CD8-positive, alpha-beta memory T cell (primary cell): ENCODE data around the gene ABHD14A. TPM values are rescaled to one million over a fixed set of nuclear protein-coding genes. Genes with fewer than 3 reads are reported as not detected.

Experiments
- CTCF ChIA-PET: fragments of 350-600 bp; sonication (Branson Sonifier 250); formaldehyde crosslinking; loops from one replicate; lab custom pipeline; 2021; ENCODE audit warnings: antibody characterized with exemption; lab: Charles Lee
- POLR2A ChIA-PET: fragments of 350-600 bp; sonication (Branson Sonifier 250); formaldehyde crosslinking; loops from one replicate; lab custom pipeline; 2021; ENCODE audit warnings: antibody characterized with exemption; lab: Charles Lee
- DNase-seq, 5 donors: peaks; one replicate each; pipeline versions ENCODE4 v3.0.0 to v3.0.0-alpha.2; 2020 to 2022; ENCODE audit warnings: mixed read lengths in 1 of 5
- H3K27ac ChIP-seq: one replicate; pipeline ENCODE4 v1.7.0; 2013; ENCODE audit warnings: low read depth, mild to moderate bottlenecking, low read length, moderate library complexity
- H3K27me3 ChIP-seq: 2 replicates; pipeline ENCODE4 v1.7.0; 2013; ENCODE audit warnings: low read length, mild to moderate bottlenecking; ENCODE audit not compliant: insufficient read depth, poor library complexity, severe bottlenecking
- H3K36me3 ChIP-seq: 2 replicates; pipeline ENCODE4 v1.7.0; 2013; ENCODE audit warnings: mild to moderate bottlenecking, low read length, moderate library complexity; ENCODE audit not compliant: insufficient read depth
- H3K4me1 ChIP-seq: 2 replicates; pipeline ENCODE4 v1.7.0; 2013; ENCODE audit warnings: mild to moderate bottlenecking, low read length, moderate library complexity; ENCODE audit not compliant: insufficient read depth
- H3K4me3 ChIP-seq: 2 replicates; pipeline ENCODE4 v1.7.0; 2013; ENCODE audit warnings: mild to moderate bottlenecking, low read length
- H3K9me3 ChIP-seq: 2 replicates; pipeline ENCODE4 v1.7.0; 2013; ENCODE audit warnings: mild to moderate bottlenecking, low read length
- H3K27ac Mint-ChIP-seq, 8 donors: one replicate each; pipeline ENCODE4 v1.8.0; 2020 to 2021; ENCODE audit warnings: mixed read lengths in 8 of 8, mild to moderate bottlenecking in 6 of 8, inconsistent platforms in 3 of 8, moderate library complexity in 3 of 8
- H3K27me3 Mint-ChIP-seq, 2 donors: one replicate each; pipeline ENCODE4 v1.8.0; 2020 to 2021; ENCODE audit warnings: mixed read lengths in 2 of 2, mild to moderate bottlenecking in 1 of 2, moderate library complexity in 1 of 2
- H3K36me3 Mint-ChIP-seq, 3 donors: one replicate each; pipeline ENCODE4 v1.8.0; 2020 to 2021; ENCODE audit warnings: mixed read lengths in 3 of 3, inconsistent platforms in 1 of 3, mild to moderate bottlenecking in 1 of 3
- H3K4me1 Mint-ChIP-seq, 3 donors: one replicate each; pipeline ENCODE4 v1.8.0; 2020 to 2021; ENCODE audit warnings: mixed read lengths in 3 of 3, inconsistent platforms in 1 of 3, mild to moderate bottlenecking in 1 of 3
- H3K4me3 Mint-ChIP-seq, 7 donors: one replicate each; pipeline ENCODE4 v1.8.0; 2020 to 2021; ENCODE audit warnings: mixed read lengths in 7 of 7, mild to moderate bottlenecking in 6 of 7, moderate library complexity in 4 of 7, inconsistent platforms in 2 of 7
- H3K9me3 Mint-ChIP-seq, 5 donors: one replicate each; pipeline ENCODE4 v1.8.0; 2020 to 2022; ENCODE audit warnings: mixed read lengths in 5 of 5, mild to moderate bottlenecking in 3 of 5, moderate library complexity in 2 of 5, inconsistent platforms in 1 of 5
- polyA plus RNA-seq: library from polyadenylated mRNA; unstranded; fragments of 300-500 nt; fragmentation: Illumina TruSeq; gene quantifications from one replicate; pipeline ENCODE4 v1.2.3, GENCODE V29; 2021
- total RNA-seq, 2 experiments: library from RNA; stranded (reverse); gene quantifications; one replicate each; pipeline ENCODE4 v1.2.3, GENCODE V29; 2021

Gene ABHD14A
- total and polyA plus RNA-seq, 3 experiments from 2014 or later: 14.4 to 117 (median 16.0) TPM

GRCh38 chr3:51943451-51944391 is 31.1 kb upstream of the ABHD14A start:
- Histone ChIP-seq H3K9me3 (no peaks in the 10 kb centered on the region), H3K27me3 (no peaks in the 10 kb centered on the region), H3K4me3 (no peak overlapping the region), H3K27ac (no peak overlapping the region), H3K4me1 (peaks cover 30% of the 10 kb centered on the region), H3K36me3 (no peaks in the 10 kb centered on the region)
- Mint-ChIP-seq H3K27ac (peak overlapping the region in 6 of 8 donors; percentile 38 to 92 (median 74)), H3K36me3 (peaks cover 0 to 17% (median 4%) of the 10 kb centered on the region in 3 donors), H3K27me3 (no peaks in the 10 kb centered on the region), H3K4me1 (peaks cover 21 to 44% (median 27%) of the 10 kb centered on the region in 3 donors), H3K4me3 (peak overlapping the region; percentile 24 to 89 (median 34)), H3K9me3 (no peaks in the 10 kb centered on the region)
- CTCF ChIA-PET: interaction anchor here (1.0 to 6.2 kb wide), 10 partner anchors 10 to 247 kb away, joined by 3 to 65 read pairs (median 6); partner anchors contain the start of genes ABHD14A, ABHD14B, ACY1 and RPL29
- DNase-seq: no peak
- POLR2A ChIA-PET: interaction anchor here (0.5 to 1.7 kb wide), 4 partner anchors 24 to 1842 kb away, joined by 3 to 7 read pairs (median 6); partner anchors contain the start of genes ABHD14B and RPL29

GRCh38 chr3:51944451-51945021 is 30.3 kb upstream of the ABHD14A start:
- Histone ChIP-seq H3K9me3 (no peaks in the 10 kb centered on the region), H3K4me3 (no peak overlapping the region), H3K27ac (no peak overlapping the region), H3K4me1 (peaks cover 30% of the 10 kb centered on the region), H3K36me3 (no peaks in the 10 kb centered on the region), H3K27me3 (no peaks in the 10 kb centered on the region)
- ChIA-PET POLR2A (interaction anchor here (0.5 kb wide), 1 partner anchor 1843 kb away, joined by 4 read pairs; no protein-coding TSS in a partner anchor), CTCF (interaction anchor here (1.2 to 6.2 kb wide), 2 partner anchors 28 to 246 kb away, joined by 3 to 65 read pairs; partner anchors contain the start of genes ABHD14A and ABHD14B)
- peak overlapping the region in 2 of 7 donors; percentile 48 to 59 for H3K4me3 Mint-ChIP-seq
- H3K27ac Mint-ChIP-seq: no peak overlapping the region
- no peaks in the 10 kb centered on the region for H3K27me3 Mint-ChIP-seq
- H3K9me3 Mint-ChIP-seq: no peaks in the 10 kb centered on the region
- DNase-seq: no peak
- H3K4me1 Mint-ChIP-seq: peaks cover 16 to 38% (median 21%) of the 10 kb centered on the region in 3 donors
- H3K36me3 Mint-ChIP-seq: peaks cover 0 to 11% (median 4%) of the 10 kb centered on the region in 3 donors

- Mint-ChIP-seq H3K27ac (no peak overlapping the region), H3K4me1 (peaks cover 16 to 33% (median 17%) of the 10 kb centered on the region in 3 donors), H3K36me3 (peaks cover 0 to 11% (median 4%) of the 10 kb centered on the region in 3 donors), H3K9me3 (no peaks in the 10 kb centered on the region), H3K27me3 (no peaks in the 10 kb centered on the region), H3K4me3 (no peak overlapping the region)
- ChIA-PET CTCF (interaction anchor here (1.0 to 6.2 kb wide), 3 partner anchors 10 to 246 kb away, joined by 3 to 65 read pairs (median 3); partner anchors contain the start of genes ABHD14A, ABHD14B and GPR62), POLR2A (no interaction called here)
- DNase-seq: no peak
- Histone ChIP-seq H3K4me3 (no peak overlapping the region), H3K27ac (no peak overlapping the region), H3K36me3 (no peaks in the 10 kb centered on the region), H3K27me3 (no peaks in the 10 kb centered on the region), H3K9me3 (no peaks in the 10 kb centered on the region), H3K4me1 (peaks cover 24% of the 10 kb centered on the region)
Measured at GRCh38 chr3:51945031-51945840, 29.6 kb upstream of the ABHD14A start.

- Mint-ChIP-seq H3K36me3 (peaks cover 0 to 8% (median 4%) of the 10 kb centered on the region in 3 donors), H3K27ac (no peak overlapping the region)
Measured at GRCh38 chr3:51945926-51946705, 28.7 kb upstream of the ABHD14A start.

GRCh38 chr3:51946796-51947195 is 28.1 kb upstream of the ABHD14A start:
- Histone ChIP-seq H3K27me3 (no peaks in the 10 kb centered on the region), H3K9me3 (no peaks in the 10 kb centered on the region), H3K4me1 (peaks cover 12% of the 10 kb centered on the region), H3K4me3 (no peak overlapping the region), H3K36me3 (no peaks in the 10 kb centered on the region), H3K27ac (no peak overlapping the region)
- DNase-seq: peak in 1 of 5 donors; percentile 22
- CTCF ChIA-PET: interaction anchor here (6.2 kb wide), 1 partner anchor 26 kb away, joined by 65 read pairs; the partner anchor contains the start of genes ABHD14A and ABHD14B
- Mint-ChIP-seq H3K27ac (no peak overlapping the region), H3K4me1 (peaks cover 5 to 18% (median 6%) of the 10 kb centered on the region in 3 donors), H3K9me3 (no peaks in the 10 kb centered on the region), H3K36me3 (peaks cover 0 to 6% (median 4%) of the 10 kb centered on the region in 3 donors), H3K4me3 (no peak overlapping the region), H3K27me3 (peaks cover 0 to 2% of the 10 kb centered on the region in 2 donors)
- POLR2A ChIA-PET: no interaction called here

More at GRCh38 chr3:51945926-51946705, 28.7 kb upstream of the ABHD14A start:
- Histone ChIP-seq H3K27me3 (no peaks in the 10 kb centered on the region), H3K9me3 (no peaks in the 10 kb centered on the region), H3K27ac (no peak overlapping the region), H3K4me1 (peaks cover 15% of the 10 kb centered on the region), H3K36me3 (no peaks in the 10 kb centered on the region), H3K4me3 (no peak overlapping the region)
- H3K4me3 Mint-ChIP-seq: peak overlapping the region in 1 of 7 donors; percentile 19
- no peaks in the 10 kb centered on the region for H3K9me3 Mint-ChIP-seq
- H3K27me3 Mint-ChIP-seq: peaks cover 0 to 2% of the 10 kb centered on the region in 2 donors
- H3K4me1 Mint-ChIP-seq: peaks cover 7 to 24% (median 9%) of the 10 kb centered on the region in 3 donors
- peak in 1 of 5 donors; percentile 28 for DNase-seq
- CTCF ChIA-PET: interaction anchor here (1.0 to 6.2 kb wide), 2 partner anchors 9 to 26 kb away, joined by 3 to 65 read pairs; partner anchors contain the start of genes ABHD14A, ABHD14B and GPR62
- POLR2A ChIA-PET: no interaction called here

DNA sequence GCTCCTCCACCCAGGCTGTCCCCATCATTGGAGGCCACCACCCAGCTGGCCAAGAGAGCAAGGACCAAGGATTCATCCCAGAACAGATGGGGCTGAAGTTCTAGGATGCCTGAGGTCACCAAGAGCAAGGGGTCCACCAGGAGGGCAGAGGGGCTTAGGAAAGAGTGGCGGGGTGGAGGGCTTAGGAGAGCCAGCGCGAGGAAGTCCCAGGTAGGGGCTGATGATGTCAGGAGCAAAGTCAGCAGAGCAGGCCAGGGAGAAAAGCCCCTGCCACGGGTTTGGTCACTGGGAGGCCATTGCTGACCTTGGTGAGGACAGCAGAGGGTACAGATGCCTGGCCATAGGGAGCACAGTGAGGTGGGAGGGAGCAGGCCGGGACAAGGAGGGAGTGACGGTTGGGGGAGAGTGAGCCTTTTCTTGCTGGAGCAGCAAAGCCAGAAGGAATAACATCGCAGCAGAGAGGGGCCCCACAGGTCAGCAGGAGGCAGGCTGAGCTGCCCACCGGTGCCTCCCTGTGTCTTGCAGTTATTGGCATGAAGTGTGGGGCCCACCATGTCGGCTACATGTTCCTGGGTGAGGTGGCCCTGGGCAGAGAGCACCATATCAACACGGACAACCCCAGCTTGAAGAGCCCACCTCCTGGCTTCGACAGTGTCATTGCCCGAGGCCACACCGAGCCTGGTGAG is 27.5 kb upstream of the ABHD14A start:
- Mint-ChIP-seq H3K27me3 (peaks cover 2 to 3% of the 10 kb centered on the region in 2 donors), H3K9me3 (no peaks in the 10 kb centered on the region), H3K4me1 (peaks cover 3 to 13% (median 6%) of the 10 kb centered on the region in 3 donors), H3K36me3 (peaks cover 0 to 4% (median 4%) of the 10 kb centered on the region in 3 donors), H3K27ac (peak overlapping the region in 1 of 8 donors; percentile 22), H3K4me3 (no peak overlapping the region)
- H3K36me3 ChIP-seq: no peaks in the 10 kb centered on the region
- H3K4me3 ChIP-seq: no peak overlapping the region
- DNase-seq: peak in 1 of 5 donors; percentile 46
- H3K27ac ChIP-seq: no peak overlapping the region
- no peaks in the 10 kb centered on the region for H3K9me3 ChIP-seq
- CTCF ChIA-PET: interaction anchor here (6.2 kb wide), 1 partner anchor 25 kb away, joined by 65 read pairs; the partner anchor contains the start of genes ABHD14A and ABHD14B
- POLR2A ChIA-PET: no interaction called here
- H3K27me3 ChIP-seq: no peaks in the 10 kb centered on the region
- peaks cover 12% of the 10 kb centered on the region for H3K4me1 ChIP-seq
